Body of pancreas (tissue), 4 donors: ENCODE data around the gene CDC45. TPM values are rescaled to one million over a fixed set of nuclear protein-coding genes. Genes with fewer than 3 reads are reported as not detected.
A peak's percentile ranks its signal among the peaks of the same experiment; 100 is the strongest.

Experiments used
- ATAC-seq: fragments of 150-250 bp; one replicate; pipeline ENCODE4 v1.9.1; 2016
- DNase-seq, 4 donors: peaks; one replicate each; pipeline ENCODE4 v3.0.0-alpha.2; 2019
- H3K27ac ChIP-seq, 4 donors: fragments of 200-600 bp; sonication (generic); 1 replicate in 3 of 4; 2 replicates in 1 of 4; pipeline versions ENCODE4 v1.5.1 to v1.6.1; 2016 to 2019; ENCODE audit warnings: mild to moderate bottlenecking in 1 of 4, mixed read lengths in 1 of 4, moderate library complexity in 1 of 4
- H3K27me3 ChIP-seq, 2 donors: fragments of 200-600 bp; sonication (generic); one replicate each; pipeline ENCODE4 v1.6.0; 2016; ENCODE audit warnings: mild to moderate bottlenecking in 1 of 2
- H3K36me3 ChIP-seq, 2 donors: fragments of 200-600 bp; sonication (generic); replicated peaks in 1 of 2; 2 replicates each; pipeline ENCODE4 v1.5.1; 2016; ENCODE audit warnings: low read depth in 2 of 2; ENCODE audit not compliant: insufficient read depth in 1 of 2
- H3K4me1 ChIP-seq: fragments of 200-600 bp; sonication (generic); one replicate; pipeline ENCODE4 v1.6.0; 2016
- H3K4me3 ChIP-seq, 2 donors: fragments of 200-600 bp; sonication (generic); 1 replicate in 1 of 2; 2 replicates in 1 of 2; pipeline ENCODE4 v1.5.1; 2016 to 2019
- H3K9me3 ChIP-seq, 3 donors: fragments of 200-600 bp; sonication (generic); 1 replicate in 2 of 3; 2 replicates in 1 of 3; pipeline ENCODE4 v1.5.1; 2016
- CTCF ChIP-seq, 7 experiments: fragments of 450-650 bp in 4 of 7; fragments of 200-600 bp in 3 of 7; sonication (generic) in 3 of 7; IDR thresholded peaks; one replicate each; pipeline ENCODE4 v1.5.1; 2016 to 2019; ENCODE audit warnings: antibody characterized with exemption in 7 of 7
- POLR2A ChIP-seq, 3 donors: fragments of 450-650 bp; IDR thresholded peaks; one replicate each; pipeline ENCODE4 v1.6.1; 2016; ENCODE audit warnings: antibody characterized with exemption in 3 of 3, mild to moderate bottlenecking in 2 of 3
- WGBS, 2 donors: methylation state at CpG; one replicate each; pipeline ENCODE4 v1.1.5; 2017; 5-methylcytosine and 5-hydroxymethylcytosine counted together
- intact Hi-C: fragments of 100-400 bp; cut with DNase I; formaldehyde crosslinking; loops from one replicate; pipeline ENCODE4 v1.15.1; 2023
- total RNA-seq, 2 donors: library from RNA; depleted of rRNA; stranded (reverse); fragments of >200 nt; gene quantifications; one replicate each; pipeline ENCODE4 v1.1.0, GENCODE V29; 2016

Gene CDC45
- total RNA-seq, 2 donors from 2014 or later: not detected

GRCh38 chr22:19483481-19484244 lies 3.9 kb downstream of the CDC45 start:
- DNase-seq (no peak), ATAC-seq (no peak)
- no peak overlapping the region for H3K4me3 ChIP-seq
- H3K36me3 ChIP-seq: no peaks in the 10 kb centered on the region
- H3K27ac ChIP-seq: no peak overlapping the region
- WGBS, 2 donors: 72 to 77% methylated on average over 8 of the region's 8 CpGs
- intact Hi-C loops: no loop called here
- H3K9me3 ChIP-seq: no peaks in the 10 kb centered on the region
- H3K27me3 ChIP-seq: no peaks in the 10 kb centered on the region
- H3K4me1 ChIP-seq: peaks cover 5% of the 10 kb centered on the region
- TF ChIP-seq CTCF (IDR thresholded peaks at IDR 0.05) (no peak), POLR2A (IDR thresholded peaks at IDR 0.05) (no peak)

DNA sequence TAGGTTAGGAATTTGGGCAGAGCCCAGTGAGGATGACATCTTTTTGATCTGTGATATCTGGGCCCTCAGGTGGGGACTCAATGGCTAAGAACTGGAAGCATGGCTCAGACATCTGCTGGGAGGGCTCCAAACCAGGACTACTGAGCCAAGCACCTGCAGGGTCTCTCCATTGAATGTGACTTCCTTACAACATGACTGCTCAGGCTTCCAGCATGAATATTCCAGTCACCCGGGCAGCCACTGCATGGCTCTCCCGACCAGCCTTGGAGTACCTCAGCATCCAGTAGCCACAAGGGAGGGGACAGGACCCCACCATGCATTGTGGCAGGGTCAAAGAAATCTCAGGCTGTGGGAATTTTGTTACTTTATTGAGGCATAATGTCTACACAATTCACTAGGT lies 8.6 kb downstream of the CDC45 start:
- Histone ChIP-seq H3K4me1 (no peaks in the 10 kb centered on the region), H3K4me3 (no peak overlapping the region), H3K36me3 (no peaks in the 10 kb centered on the region), H3K27ac (no peak overlapping the region), H3K9me3 (no peaks in the 10 kb centered on the region), H3K27me3 (no peaks in the 10 kb centered on the region)
- no peak for TF ChIP-seq CTCF (IDR thresholded peaks at IDR 0.05)
- TF ChIP-seq POLR2A (IDR thresholded peaks at IDR 0.05): no peak
- 94 to 95% methylated on average over 2 of the region's 2 CpGs for WGBS, 2 donors
- no peak for ATAC-seq
- DNase-seq: no peak
- intact Hi-C loops: no loop called here

DNA sequence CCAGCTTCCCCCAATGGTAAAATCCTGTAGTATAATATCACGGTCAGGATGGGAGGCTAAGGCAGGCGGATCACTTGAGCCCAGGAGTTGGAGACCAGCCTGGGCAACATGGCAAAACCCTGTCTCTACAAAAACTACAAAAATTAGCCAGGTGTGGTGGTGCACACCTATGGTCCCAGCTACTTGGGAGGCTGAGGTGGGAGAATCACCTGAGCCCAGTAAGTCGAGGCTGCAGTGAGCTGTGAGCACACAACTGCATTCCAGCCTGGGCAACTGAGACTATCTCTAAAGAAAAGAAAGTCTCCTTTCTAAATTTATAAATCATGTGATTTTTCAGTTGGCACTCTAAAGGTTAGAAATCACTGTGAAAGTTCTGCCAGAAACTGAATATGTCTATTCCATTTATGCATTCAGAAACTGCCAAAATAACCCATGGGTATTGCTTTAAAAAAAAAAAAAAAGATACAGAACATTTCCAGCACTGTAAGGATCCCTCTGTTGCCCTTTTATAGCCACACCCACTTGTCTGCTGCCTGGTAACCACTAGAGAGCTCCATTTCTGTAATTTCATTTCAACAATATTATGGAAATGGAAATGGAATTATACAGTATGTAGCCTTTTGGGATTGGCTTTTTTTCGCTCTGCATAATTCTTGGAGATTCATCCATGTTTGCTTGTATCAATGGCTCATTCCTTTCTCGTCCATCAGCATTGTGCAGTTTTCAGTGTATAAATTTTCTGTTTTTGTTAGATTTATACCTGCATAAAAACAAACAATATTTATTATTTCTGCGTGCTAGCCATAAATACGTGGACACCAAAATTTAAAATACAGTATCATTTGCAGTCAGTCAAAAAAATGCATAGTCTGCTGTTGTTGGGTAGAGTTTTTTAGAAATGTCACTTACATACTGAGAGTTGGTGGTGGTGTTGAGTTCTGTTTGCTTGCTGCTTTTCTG lies 9.4 kb downstream of the CDC45 start:
- Histone ChIP-seq H3K36me3 (no peaks in the 10 kb centered on the region), H3K27ac (no peak overlapping the region), H3K4me1 (no peaks in the 10 kb centered on the region), H3K9me3 (no peaks in the 10 kb centered on the region), H3K4me3 (no peak overlapping the region), H3K27me3 (no peaks in the 10 kb centered on the region)
- intact Hi-C loops: no loop called here
- ATAC-seq (no peak), DNase-seq (peak in 2 of 4 donors; percentile 30 to 41)
- WGBS, 2 donors: 84 to 89% methylated on average over 7 of the region's 7 CpGs
- TF ChIP-seq CTCF (IDR thresholded peaks at IDR 0.05): no peak
- TF ChIP-seq POLR2A (IDR thresholded peaks at IDR 0.05): no peak

GRCh38 chr22:19490628-19491230 lies 11.0 kb downstream of the CDC45 start:
- Histone ChIP-seq H3K9me3 (no peaks in the 10 kb centered on the region), H3K36me3 (no peaks in the 10 kb centered on the region), H3K27me3 (no peaks in the 10 kb centered on the region), H3K4me1 (no peaks in the 10 kb centered on the region), H3K4me3 (no peak overlapping the region), H3K27ac (no peak overlapping the region)
- 86 to 92% methylated on average over 5 of the region's 5 CpGs for WGBS, 2 donors
- no peak for ATAC-seq
- no peak for DNase-seq
- TF ChIP-seq CTCF (IDR thresholded peaks at IDR 0.05) (no peak), POLR2A (IDR thresholded peaks at IDR 0.05) (no peak)
- intact Hi-C loops: no loop called here
